Measurements from ENCODE around the gene ATP8B3. TPM values are rescaled to one million over a fixed set of nuclear protein-coding genes. Genes with fewer than 3 reads are reported as not detected.

Gene ATP8B3
- total and polyA plus RNA-seq, 2 of the 13 experiments (the other 11 are each of a cell fraction or from before 2014, with no cell fraction given), result 2.6 to 5.9 TPM

GRCh38 chr19:1812426-1813191, 533 bp upstream of the ATP8B3 start (continued):
- TF ChIP-seq NONO (IDR thresholded peaks at IDR 0.05) (no peak), NONO (CRISPR knock-in tag; conservative IDR thresholded peaks at IDR 0.05) (0 out of 2 replicates have a peak, but pooled peaks have one; percentile 44), CCAR2 (optimal IDR thresholded peaks at IDR 0.05; ENCODE audit: low read depth, low read length) (no peak), ZNF816 (CRISPR knock-in tag; IDR thresholded peaks at IDR 0.05; ENCODE audit: borderline replicate concordance) (peak; percentile 49; the same call in 1 of the 2 replicates), PRPF4 (IDR thresholded peaks at IDR 0.05; ENCODE audit: low read depth, low read length, poor library complexity, severe bottlenecking) (no peak), TGIF2 (CRISPR knock-in tag; IDR thresholded peaks at IDR 0.05) (0 out of 2 replicates have a peak, but pooled peaks have one; percentile 54), ZNF576 (CRISPR knock-in tag; IDR thresholded peaks at IDR 0.05) (no peak), CCDC6 (CRISPR knock-in tag; IDR thresholded peaks at IDR 0.05) (no peak), USF2 (IDR thresholded peaks at IDR 0.05; ENCODE audit: low read depth, low read length) (no peak), USF2 (CRISPR knock-in tag; IDR thresholded peaks at IDR 0.05; ENCODE audit: borderline replicate concordance) (no peak), ZBTB7B (CRISPR knock-in tag; IDR thresholded peaks at IDR 0.05) (no peak; the same call in none of the 2 replicates), NR2C2 (CRISPR knock-in tag; IDR thresholded peaks at IDR 0.05; ENCODE audit: borderline replicate concordance) (peak; percentile 27; the same call in 1 of the 2 replicates), ZFP36L2 (CRISPR knock-in tag; IDR thresholded peaks at IDR 0.05) (no peak), SALL1 (CRISPR knock-in tag; IDR thresholded peaks at IDR 0.05) (peak; percentile 67), ZNF607 (CRISPR knock-in tag; IDR thresholded peaks at IDR 0.05; ENCODE audit: borderline replicate concordance) (peak; percentile 66; the same call in 1 of the 2 replicates), CHCHD3 (CRISPR knock-in tag; IDR thresholded peaks at IDR 0.05) (0 out of 2 replicates have a peak, but pooled peaks have one; percentile 48), ZSCAN20 (CRISPR knock-in tag; IDR thresholded peaks at IDR 0.05; ENCODE audit: borderline replicate concordance) (no peak), CEBPB (IDR thresholded peaks at IDR 0.05; ENCODE audit: borderline replicate concordance, low read depth, low read length) (peak; percentile 0; the same call in 1 of the 2 replicates), ZNF451 (CRISPR knock-in tag; IDR thresholded peaks at IDR 0.05) (0 out of 2 replicates have a peak, but pooled peaks have one; percentile 38), ZSCAN22 (CRISPR knock-in tag; IDR thresholded peaks at IDR 0.05) (no peak)
- TF ChIP-seq, protein P1, sequence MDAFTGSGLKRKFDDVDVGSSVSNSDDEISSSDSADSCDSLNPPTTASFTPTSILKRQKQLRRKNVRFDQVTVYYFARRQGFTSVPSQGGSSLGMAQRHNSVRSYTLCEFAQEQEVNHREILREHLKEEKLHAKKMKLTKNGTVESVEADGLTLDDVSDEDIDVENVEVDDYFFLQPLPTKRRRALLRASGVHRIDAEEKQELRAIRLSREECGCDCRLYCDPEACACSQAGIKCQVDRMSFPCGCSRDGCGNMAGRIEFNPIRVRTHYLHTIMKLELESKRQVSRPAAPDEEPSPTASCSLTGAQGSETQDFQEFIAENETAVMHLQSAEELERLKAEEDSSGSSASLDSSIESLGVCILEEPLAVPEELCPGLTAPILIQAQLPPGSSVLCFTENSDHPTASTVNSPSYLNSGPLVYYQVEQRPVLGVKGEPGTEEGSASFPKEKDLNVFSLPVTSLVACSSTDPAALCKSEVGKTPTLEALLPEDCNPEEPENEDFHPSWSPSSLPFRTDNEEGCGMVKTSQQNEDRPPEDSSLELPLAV (CRISPR knock-in tag; conservative IDR thresholded peaks at IDR 0.05; ENCODE audit: low read depth), result no peak
- TF ChIP-seq, protein P2, sequence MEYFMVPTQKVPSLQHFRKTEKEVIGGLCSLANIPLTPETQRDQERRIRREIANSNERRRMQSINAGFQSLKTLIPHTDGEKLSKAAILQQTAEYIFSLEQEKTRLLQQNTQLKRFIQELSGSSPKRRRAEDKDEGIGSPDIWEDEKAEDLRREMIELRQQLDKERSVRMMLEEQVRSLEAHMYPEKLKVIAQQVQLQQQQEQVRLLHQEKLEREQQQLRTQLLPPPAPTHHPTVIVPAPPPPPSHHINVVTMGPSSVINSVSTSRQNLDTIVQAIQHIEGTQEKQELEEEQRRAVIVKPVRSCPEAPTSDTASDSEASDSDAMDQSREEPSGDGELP (IDR thresholded peaks at IDR 0.05; ENCODE audit: borderline replicate concordance, low read depth), result no peak
- TF ChIP-seq, protein P3, sequence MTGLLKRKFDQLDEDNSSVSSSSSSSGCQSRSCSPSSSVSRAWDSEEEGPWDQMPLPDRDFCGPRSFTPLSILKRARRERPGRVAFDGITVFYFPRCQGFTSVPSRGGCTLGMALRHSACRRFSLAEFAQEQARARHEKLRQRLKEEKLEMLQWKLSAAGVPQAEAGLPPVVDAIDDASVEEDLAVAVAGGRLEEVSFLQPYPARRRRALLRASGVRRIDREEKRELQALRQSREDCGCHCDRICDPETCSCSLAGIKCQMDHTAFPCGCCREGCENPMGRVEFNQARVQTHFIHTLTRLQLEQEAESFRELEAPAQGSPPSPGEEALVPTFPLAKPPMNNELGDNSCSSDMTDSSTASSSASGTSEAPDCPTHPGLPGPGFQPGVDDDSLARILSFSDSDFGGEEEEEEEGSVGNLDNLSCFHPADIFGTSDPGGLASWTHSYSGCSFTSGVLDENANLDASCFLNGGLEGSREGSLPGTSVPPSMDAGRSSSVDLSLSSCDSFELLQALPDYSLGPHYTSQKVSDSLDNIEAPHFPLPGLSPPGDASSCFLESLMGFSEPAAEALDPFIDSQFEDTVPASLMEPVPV (CRISPR knock-in tag; IDR thresholded peaks at IDR 0.05), result peak; percentile 16; the same call in 1 of the 2 replicates
